Prostate gland (tissue), 2 donors: ENCODE measurements around the gene TAS1R1. TPM values are rescaled to one million over a fixed set of nuclear protein-coding genes. Genes with fewer than 3 reads are reported as not detected.

Source experiments
- DNase-seq: peaks from one replicate; pipeline ENCODE4 v3.0.0-alpha.2; 2019; ENCODE audit warnings: low spot score
- H3K27ac ChIP-seq, 2 donors: fragments of 200-600 bp; sonication (generic); 2 replicates each; pipeline ENCODE4 v1.5.1; 2017 to 2019
- H3K27me3 ChIP-seq: fragments of 200-600 bp; sonication (generic); replicated peaks from 2 replicates; pipeline ENCODE4 v1.5.1; 2019; ENCODE audit not compliant: insufficient read depth
- H3K36me3 ChIP-seq, 2 donors: fragments of 200-600 bp; sonication (generic); 1 replicate in 1 of 2; 2 replicates in 1 of 2; pipeline versions ENCODE4 v1.5.1 to v1.8.1; 2017 to 2019
- H3K4me1 ChIP-seq: fragments of 200-600 bp; sonication (generic); replicated peaks from 2 replicates; pipeline ENCODE4 v1.5.1; 2019
- H3K4me3 ChIP-seq, 2 donors: fragments of 200-600 bp; sonication (generic); 2 replicates each; pipeline ENCODE4 v1.5.1; 2017 to 2019
- H3K9me3 ChIP-seq: fragments of 200-600 bp; sonication (generic); 2 replicates; pipeline ENCODE4 v1.5.1; 2017
- POLR2A ChIP-seq: fragments of 450-650 bp; IDR thresholded peaks from one replicate; pipeline ENCODE4 v1.6.1; 2016; ENCODE audit warnings: antibody characterized with exemption, mild to moderate bottlenecking
- POLR2AphosphoS5 ChIP-seq: sonication (generic); formaldehyde crosslinking; IDR thresholded peaks from one replicate; pipeline ENCODE4 v1.6.1; 2017; ENCODE audit warnings: antibody characterized with exemption
- WGBS: methylation state at CpG from one replicate; pipeline ENCODE4 v1.1.5; 2018; 5-methylcytosine and 5-hydroxymethylcytosine counted together
- intact Hi-C: fragments of 100-400 bp; cut with DNase I; formaldehyde crosslinking; loops from one replicate; pipeline ENCODE4 v1.14.2; 2022
- total RNA-seq, 2 donors: library from RNA; depleted of rRNA; stranded (reverse); fragments of >200 nt; gene quantifications; one replicate each; pipeline ENCODE4 v1.1.0, GENCODE V29; 2016
- TF ChIP-seq, protein P1 (sequence below), 4 experiments: fragments of 200-600 bp in 2 of 4; fragments of 450-650 bp in 2 of 4; sonication (generic) in 2 of 4; IDR thresholded peaks; 1 replicate in 3 of 4; 2 replicates in 1 of 4; pipeline ENCODE4 v1.5.1; 2016 to 2019; ENCODE audit warnings: antibody characterized with exemption in 4 of 4, mild to moderate bottlenecking in 2 of 4, moderate library complexity in 2 of 4

The TAS1R1 gene
- total RNA-seq, 2 donors from 2014 or later: 1.5 TPM; not detected in 1

DNA sequence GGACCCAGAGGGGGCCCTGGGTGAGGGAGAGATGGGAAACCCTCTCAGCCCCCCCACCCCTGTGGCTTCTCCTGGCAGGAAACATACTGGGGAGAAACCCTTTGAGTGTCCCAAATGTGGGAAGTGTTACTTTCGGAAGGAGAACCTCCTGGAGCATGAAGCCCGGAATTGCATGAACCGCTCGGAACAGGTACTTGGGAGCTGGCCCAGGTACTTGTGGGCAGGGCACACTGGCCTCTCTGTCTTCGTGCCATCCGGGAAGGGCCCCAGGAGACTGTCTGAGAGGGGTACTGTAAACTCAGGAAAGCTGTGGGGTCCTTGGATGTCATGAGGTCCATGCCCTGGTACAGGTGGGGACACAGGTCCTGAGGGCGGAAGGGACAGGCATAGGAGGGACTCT lies 30.7 kb downstream of the TAS1R1 start:
- Histone ChIP-seq H3K27ac (no peak overlapping the region), H3K27me3 (no peaks in the 10 kb centered on the region), H3K4me3 (no peak overlapping the region), H3K36me3 (peaks cover 4 to 5% of the 10 kb centered on the region in 2 donors), H3K4me1 (peaks cover 21% of the 10 kb centered on the region), H3K9me3 (no peaks in the 10 kb centered on the region)
- DNase-seq: no peak
- WGBS: 76% methylated on average over 7 of the region's 7 CpGs
- TF ChIP-seq POLR2A: no peak
- TF ChIP-seq, protein P1, sequence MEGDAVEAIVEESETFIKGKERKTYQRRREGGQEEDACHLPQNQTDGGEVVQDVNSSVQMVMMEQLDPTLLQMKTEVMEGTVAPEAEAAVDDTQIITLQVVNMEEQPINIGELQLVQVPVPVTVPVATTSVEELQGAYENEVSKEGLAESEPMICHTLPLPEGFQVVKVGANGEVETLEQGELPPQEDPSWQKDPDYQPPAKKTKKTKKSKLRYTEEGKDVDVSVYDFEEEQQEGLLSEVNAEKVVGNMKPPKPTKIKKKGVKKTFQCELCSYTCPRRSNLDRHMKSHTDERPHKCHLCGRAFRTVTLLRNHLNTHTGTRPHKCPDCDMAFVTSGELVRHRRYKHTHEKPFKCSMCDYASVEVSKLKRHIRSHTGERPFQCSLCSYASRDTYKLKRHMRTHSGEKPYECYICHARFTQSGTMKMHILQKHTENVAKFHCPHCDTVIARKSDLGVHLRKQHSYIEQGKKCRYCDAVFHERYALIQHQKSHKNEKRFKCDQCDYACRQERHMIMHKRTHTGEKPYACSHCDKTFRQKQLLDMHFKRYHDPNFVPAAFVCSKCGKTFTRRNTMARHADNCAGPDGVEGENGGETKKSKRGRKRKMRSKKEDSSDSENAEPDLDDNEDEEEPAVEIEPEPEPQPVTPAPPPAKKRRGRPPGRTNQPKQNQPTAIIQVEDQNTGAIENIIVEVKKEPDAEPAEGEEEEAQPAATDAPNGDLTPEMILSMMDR (IDR thresholded peaks at IDR 0.05): no peak
- no peak for TF ChIP-seq POLR2AphosphoS5
- intact Hi-C loops: loop anchor here (5.0 kb wide), 1 partner anchor 41 kb away; no protein-coding TSS in a partner anchor

DNA sequence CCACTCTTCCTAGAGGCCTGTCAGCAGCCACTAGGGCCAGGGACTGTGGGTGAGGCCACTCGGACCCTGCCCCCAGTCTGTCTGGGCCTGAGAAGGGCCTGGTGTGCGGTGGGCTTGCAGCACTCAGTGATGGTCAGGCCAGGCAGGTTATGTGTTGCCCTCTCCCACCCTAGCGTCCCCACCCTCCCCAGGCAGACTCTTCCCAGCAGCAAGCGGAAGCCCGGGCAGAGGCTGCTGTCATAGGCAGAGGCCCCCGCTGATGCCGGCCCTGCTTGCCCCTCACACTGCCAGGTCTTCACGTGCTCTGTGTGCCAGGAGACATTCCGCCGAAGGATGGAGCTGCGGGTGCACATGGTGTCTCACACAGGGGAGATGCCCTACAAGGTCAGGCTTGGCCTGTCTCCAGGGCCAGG lies 31.3 kb downstream of the TAS1R1 start:
- 75% methylated on average over 11 of the region's 11 CpGs for WGBS
- Histone ChIP-seq H3K4me1 (peaks cover 18% of the 10 kb centered on the region), H3K4me3 (no peak overlapping the region), H3K27ac (no peak overlapping the region), H3K36me3 (peaks cover 4 to 5% of the 10 kb centered on the region in 2 donors), H3K27me3 (no peaks in the 10 kb centered on the region), H3K9me3 (no peaks in the 10 kb centered on the region)
- DNase-seq: no peak
- TF ChIP-seq, protein P1 (IDR thresholded peaks at IDR 0.05): no peak
- no peak for TF ChIP-seq POLR2AphosphoS5
- intact Hi-C loops: loop anchor here (5.0 kb wide), 1 partner anchor 41 kb away; no protein-coding TSS in a partner anchor

DNA sequence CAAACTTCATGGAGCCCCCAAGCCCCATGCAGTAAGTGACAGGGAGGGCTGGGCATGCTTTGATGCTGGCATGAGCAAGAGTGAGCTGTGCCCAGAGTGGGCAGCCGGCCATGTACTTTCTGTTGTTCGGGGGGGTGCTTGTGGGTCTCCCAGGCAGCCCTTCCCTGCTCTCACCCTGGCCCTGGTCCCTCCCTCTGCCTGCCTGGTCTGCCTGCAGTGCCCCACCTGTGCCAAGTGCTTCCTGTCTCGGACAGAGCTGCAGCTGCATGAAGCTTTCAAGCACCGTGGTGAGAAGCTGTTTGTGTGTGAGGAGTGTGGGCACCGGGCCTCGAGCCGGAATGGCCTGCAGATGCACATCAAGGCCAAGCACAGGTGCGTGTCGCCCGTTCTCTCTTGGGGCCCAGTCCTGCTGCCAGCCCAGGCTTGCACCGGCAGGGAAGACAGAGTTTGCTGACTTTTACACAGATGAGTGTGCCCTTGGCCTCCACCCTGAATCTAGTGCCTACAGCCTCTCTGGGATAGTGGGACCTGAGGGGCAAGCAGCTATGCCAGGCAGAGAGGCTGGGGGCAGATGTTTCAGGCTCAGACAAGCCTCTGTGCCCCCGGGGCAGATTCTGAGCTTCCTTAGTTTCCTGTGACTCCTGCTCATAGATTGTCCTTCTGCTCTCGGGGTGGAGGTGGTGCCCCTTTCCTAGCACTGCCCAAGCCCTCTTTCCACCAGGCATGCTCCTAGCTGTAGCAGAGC lies 32.3 kb downstream of the TAS1R1 start:
- TF ChIP-seq, protein P1 (IDR thresholded peaks at IDR 0.05): no peak
- TF ChIP-seq POLR2A (peak; percentile 13), POLR2AphosphoS5 (peak; percentile 65)
- H3K36me3 ChIP-seq: peaks cover 4 to 6% of the 10 kb centered on the region in 2 donors
- 34% methylated on average over 13 of the region's 13 CpGs for WGBS
- DNase-seq: peak; percentile 67
- no peak overlapping the region for H3K4me3 ChIP-seq
- peak overlapping the region; percentile 17 to 30 for H3K27ac ChIP-seq
- H3K9me3 ChIP-seq: no peaks in the 10 kb centered on the region
- H3K4me1 ChIP-seq: peaks cover 13% of the 10 kb centered on the region
- intact Hi-C loops: loop anchor here (5.0 kb wide), 1 partner anchor 40 kb away; no protein-coding TSS in a partner anchor
- no peaks in the 10 kb centered on the region for H3K27me3 ChIP-seq

DNA sequence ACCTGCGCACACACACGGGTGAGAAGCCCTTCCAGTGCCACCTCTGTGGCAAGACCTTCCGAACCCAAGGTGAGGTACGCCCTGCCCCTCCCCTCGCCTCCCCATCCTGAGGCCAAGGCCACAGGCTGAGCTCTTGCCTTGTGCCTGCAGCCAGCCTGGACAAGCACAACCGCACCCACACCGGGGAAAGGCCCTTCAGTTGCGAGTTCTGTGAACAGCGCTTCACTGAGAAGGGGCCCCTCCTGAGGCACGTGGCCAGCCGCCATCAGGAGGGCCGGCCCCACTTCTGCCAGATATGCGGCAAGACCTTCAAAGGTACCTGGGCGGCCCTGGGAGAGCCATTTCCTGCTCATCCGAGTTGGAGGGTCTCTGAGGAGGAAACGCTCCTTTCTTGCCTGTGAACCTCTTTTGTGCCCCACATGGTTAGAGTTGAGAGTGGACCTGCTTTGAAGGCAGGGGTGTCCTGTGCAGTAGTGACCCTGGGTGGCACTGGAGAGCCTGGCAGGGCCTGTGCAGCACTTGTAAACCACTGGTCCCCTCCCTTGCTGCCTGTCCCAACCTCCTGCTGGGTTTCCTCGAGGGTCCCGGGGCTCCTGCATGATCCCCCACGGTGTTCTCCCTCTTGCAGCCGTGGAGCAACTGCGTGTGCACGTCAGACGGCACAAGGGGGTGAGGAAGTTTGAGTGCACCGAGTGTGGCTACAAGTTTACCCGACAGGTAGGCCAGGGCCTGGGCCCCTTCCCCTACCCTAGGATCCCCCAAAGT lies 33.2 kb downstream of the TAS1R1 start:
- intact Hi-C loops: loop anchor here (5.0 kb wide), 1 partner anchor 39 kb away; no protein-coding TSS in a partner anchor
- H3K27me3 ChIP-seq: no peaks in the 10 kb centered on the region
- TF ChIP-seq POLR2AphosphoS5 (no peak), POLR2A (no peak)
- TF ChIP-seq, protein P1 (IDR thresholded peaks at IDR 0.05): no peak
- no peaks in the 10 kb centered on the region for H3K9me3 ChIP-seq
- no peak for DNase-seq
- H3K4me3 ChIP-seq: no peak overlapping the region
- H3K27ac ChIP-seq: peak overlapping the region; percentile 17 to 30
- WGBS: 63% methylated on average over 25 of the region's 25 CpGs
- H3K4me1 ChIP-seq: peaks cover 13% of the 10 kb centered on the region
- H3K36me3 ChIP-seq: peaks cover 6 to 15% of the 10 kb centered on the region in 2 donors
